Esophagus (tissue), 2 donors: Measurements from ENCODE around the gene TOX3. TPM values are rescaled to one million over a fixed set of nuclear protein-coding genes. Genes with fewer than 3 reads are reported as not detected.

Experiments used
- H3K27ac ChIP-seq, 2 donors: one replicate each; pipeline ENCODE4 v1.5.1; 2013; ENCODE audit warnings: low read depth in 2 of 2, mild to moderate bottlenecking in 2 of 2, inconsistent platforms in 1 of 2, low read length in 1 of 2, moderate library complexity in 1 of 2
- H3K27me3 ChIP-seq, 2 donors: one replicate each; pipeline ENCODE4 v1.6.1; 2013; ENCODE audit warnings: low read length in 2 of 2, control low read depth in 1 of 2, mild to moderate bottlenecking in 1 of 2; ENCODE audit not compliant: insufficient read depth in 2 of 2, control insufficient read depth in 1 of 2
- H3K36me3 ChIP-seq, 2 donors: one replicate each; pipeline ENCODE4 v1.6.1; 2013; ENCODE audit warnings: low read length in 1 of 2; ENCODE audit not compliant: control insufficient read depth in 2 of 2, insufficient read depth in 2 of 2
- H3K4me1 ChIP-seq, 2 donors: one replicate each; pipeline ENCODE4 v1.6.1; 2013; ENCODE audit warnings: low read length in 1 of 2; ENCODE audit not compliant: control insufficient read depth in 2 of 2, insufficient read depth in 2 of 2
- H3K4me3 ChIP-seq, 2 donors: one replicate each; pipeline ENCODE4 v1.5.1; 2013; ENCODE audit warnings: low read length in 2 of 2, mild to moderate bottlenecking in 2 of 2, low read depth in 1 of 2, moderate library complexity in 1 of 2
- H3K9me3 ChIP-seq, 2 donors: one replicate each; pipeline ENCODE4 v1.6.1; 2013; ENCODE audit warnings: mild to moderate bottlenecking in 2 of 2, low read depth in 1 of 2, low read length in 1 of 2, moderate library complexity in 1 of 2; ENCODE audit not compliant: control insufficient read depth in 2 of 2, insufficient read depth in 1 of 2
- WGBS, 2 donors: extraction: QIAGEN DNeasy Blood & Tissue Kit; methylation state at CpG; one replicate each; pipeline ENCODE4 v1.1.7; 2013; 5-methylcytosine and 5-hydroxymethylcytosine counted together
- polyA plus RNA-seq, 2 donors: library from polyadenylated mRNA; stranded (reverse); fragments of 200-250 nt; gene quantifications; one replicate each; pipeline ENCODE4 v1.2.3, GENCODE V29; 2013
- donor health status: healthy with polysubstance abuse.
- donor health status: Bipolar disorder and iron deficiency.

The TOX3 gene
- polyA plus RNA-seq, 2 donors = 0.04 to 0.07 TPM

DNA sequence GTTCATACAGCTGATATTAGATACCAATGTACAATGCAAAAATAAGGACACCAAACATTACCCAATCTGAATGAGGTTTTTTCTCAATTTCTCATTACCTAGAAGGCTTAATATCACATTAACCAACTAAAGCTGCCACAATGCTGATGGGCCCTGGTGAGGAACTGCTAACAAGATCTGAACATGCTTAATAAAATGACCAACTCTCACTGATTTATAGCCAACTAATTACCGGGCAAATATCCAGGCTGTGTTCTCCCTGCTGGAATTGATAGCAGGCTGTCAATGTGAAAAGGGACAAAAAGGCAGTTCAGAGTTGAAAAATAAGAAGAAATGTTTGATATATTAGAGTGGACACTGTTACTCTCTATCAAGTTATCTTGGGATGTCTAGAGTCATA is 124.6 kb downstream of the TOX3 start:
- 75 to 89% methylated on average over 1 of the region's 1 CpG for WGBS, 2 donors
- no peak overlapping the region for H3K4me3 ChIP-seq

DNA sequence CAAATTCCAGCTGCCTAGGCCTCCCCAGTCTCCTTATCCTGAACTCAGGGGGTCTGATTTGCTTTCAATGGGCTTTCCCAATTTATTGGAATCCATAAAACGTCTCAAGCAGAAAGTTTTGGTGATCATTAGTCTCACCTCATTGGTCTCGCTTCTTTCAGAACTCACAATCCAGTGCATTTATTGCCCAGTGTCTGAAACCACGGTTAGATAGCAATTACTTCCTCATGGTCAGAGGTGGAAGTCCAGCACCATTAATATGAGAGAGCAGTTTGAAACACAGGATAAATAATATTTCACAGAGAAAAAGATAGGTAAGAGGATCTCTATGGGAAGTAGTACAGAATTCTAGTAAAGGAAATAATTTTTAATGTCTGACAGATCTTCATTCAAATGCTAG is 128.7 kb downstream of the TOX3 start:
- no peaks in the 10 kb centered on the region for H3K4me1 ChIP-seq
- H3K27ac ChIP-seq = no peak overlapping the region
- no peaks in the 10 kb centered on the region for H3K9me3 ChIP-seq
- 76 to 80% methylated on average over 3 of the region's 3 CpGs for WGBS, 2 donors
- H3K27me3 ChIP-seq = no peaks in the 10 kb centered on the region
- H3K36me3 ChIP-seq = no peaks in the 10 kb centered on the region
- H3K4me3 ChIP-seq = no peak overlapping the region

More for the DNA sequence above, 124.6 kb downstream of the TOX3 start:
- H3K9me3 ChIP-seq = no peaks in the 10 kb centered on the region
- no peaks in the 10 kb centered on the region for H3K4me1 ChIP-seq
- H3K27ac ChIP-seq = no peak overlapping the region
- H3K27me3 ChIP-seq = no peaks in the 10 kb centered on the region
- no peaks in the 10 kb centered on the region for H3K36me3 ChIP-seq

DNA sequence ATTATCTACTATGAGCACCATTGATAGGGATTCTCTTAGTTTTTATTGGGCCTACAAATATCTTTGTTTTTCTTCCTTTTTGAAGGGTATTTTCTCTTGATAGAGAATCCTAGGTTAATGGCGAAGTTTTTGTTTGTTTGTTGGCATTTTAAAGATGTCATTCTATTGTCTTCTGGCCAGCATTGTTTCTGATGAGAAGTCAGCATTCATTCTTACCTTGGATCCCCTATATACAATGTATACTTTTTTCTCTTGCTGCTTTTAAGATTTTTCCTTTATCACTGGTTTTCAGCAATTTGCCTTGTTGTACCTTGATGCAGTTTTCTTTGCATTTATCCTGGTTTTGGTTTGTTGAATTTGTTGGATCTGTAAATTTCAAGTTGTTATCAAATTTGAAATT is 130.1 kb downstream of the TOX3 start:
- H3K27me3 ChIP-seq = no peaks in the 10 kb centered on the region
- 63 to 81% methylated on average over 1 of the region's 1 CpG for WGBS, 2 donors
- H3K27ac ChIP-seq = no peak overlapping the region

DNA sequence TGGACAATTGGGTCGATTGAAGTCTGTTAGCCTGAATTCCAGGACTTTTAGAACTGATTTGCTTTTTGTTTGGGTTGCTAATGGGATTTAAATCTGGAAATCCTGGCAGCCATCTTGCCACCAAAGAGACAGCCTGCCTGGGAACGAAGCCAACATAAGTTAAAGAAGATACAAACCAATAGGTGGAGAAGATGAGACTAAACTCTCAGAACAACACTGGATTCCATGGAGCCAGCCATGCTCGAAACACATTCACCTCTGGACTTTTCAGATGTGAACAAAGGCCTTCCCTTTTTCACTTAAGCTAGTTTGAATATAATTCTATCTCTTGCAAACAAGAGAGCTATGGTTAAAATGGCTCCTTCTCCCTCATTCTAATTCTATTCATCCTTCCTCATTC is 135.9 kb downstream of the TOX3 start:
- no peaks in the 10 kb centered on the region for H3K9me3 ChIP-seq
- no peaks in the 10 kb centered on the region for H3K4me1 ChIP-seq
- no peaks in the 10 kb centered on the region for H3K27me3 ChIP-seq
- no peak overlapping the region for H3K27ac ChIP-seq
- no peaks in the 10 kb centered on the region for H3K36me3 ChIP-seq
- no peak overlapping the region for H3K4me3 ChIP-seq
- WGBS, 2 donors = 74 to 78% methylated on average over 3 of the region's 3 CpGs

More for the DNA sequence above, 130.1 kb downstream of the TOX3 start:
- Histone ChIP-seq H3K36me3 (no peaks in the 10 kb centered on the region), H3K4me3 (no peak overlapping the region), H3K4me1 (no peaks in the 10 kb centered on the region), H3K9me3 (no peaks in the 10 kb centered on the region)

DNA sequence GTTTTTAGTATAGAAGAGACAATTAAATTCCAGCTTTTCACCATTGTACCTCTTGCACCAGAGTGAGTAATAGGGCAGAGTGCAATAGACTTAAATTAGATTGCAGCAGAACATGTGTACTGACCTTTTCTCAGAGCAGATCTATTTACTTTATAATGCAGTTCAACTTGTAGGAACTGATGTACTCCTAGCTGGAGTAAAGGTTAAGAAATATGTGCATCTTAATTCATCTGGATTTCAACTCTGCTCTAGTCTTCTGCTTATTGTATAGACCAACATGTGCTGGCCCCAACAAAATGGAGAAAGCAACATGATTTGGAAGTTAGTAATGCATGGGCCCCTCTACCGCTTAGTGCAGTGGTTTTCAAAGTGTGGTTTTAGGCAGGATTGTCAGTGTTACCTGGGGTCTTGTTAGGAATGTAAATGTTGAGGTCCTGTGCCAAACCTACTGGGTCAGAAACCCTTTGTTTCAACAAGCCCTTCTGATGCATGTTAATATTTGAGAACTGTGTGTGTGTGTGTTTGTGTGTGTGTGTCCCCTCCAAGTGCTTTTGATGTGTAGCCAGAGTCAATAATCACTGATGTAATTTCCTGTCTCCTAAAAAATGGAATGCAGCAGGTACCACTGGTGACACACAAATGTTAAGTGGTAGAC is 138.6 kb downstream of the TOX3 start:
- Histone ChIP-seq H3K4me3 (no peak overlapping the region), H3K27ac (no peak overlapping the region), H3K27me3 (no peaks in the 10 kb centered on the region), H3K36me3 (no peaks in the 10 kb centered on the region), H3K9me3 (no peaks in the 10 kb centered on the region), H3K4me1 (no peaks in the 10 kb centered on the region)
- 88 to 96% methylated on average over 1 of the region's 1 CpG for WGBS, 2 donors

DNA sequence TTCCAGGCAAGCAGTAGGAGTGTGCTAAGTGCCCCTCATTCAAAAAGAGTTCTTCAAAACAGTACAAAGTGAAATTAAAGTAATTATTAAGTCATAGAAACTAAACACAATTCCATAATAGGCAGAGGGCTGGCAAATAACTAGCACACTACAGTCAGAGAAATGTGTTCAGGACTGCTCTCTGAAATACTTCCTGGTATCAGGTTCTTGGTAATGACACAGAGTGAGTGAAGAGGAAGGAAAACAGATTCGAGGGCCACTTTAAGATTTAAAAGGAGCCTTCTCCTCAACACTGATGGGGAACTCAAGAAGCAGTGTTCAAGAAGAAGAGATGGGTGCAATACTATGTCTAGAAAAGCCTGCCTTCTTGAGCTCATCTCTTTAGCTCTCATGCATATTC is 139.2 kb downstream of the TOX3 start:
- no peak overlapping the region for H3K27ac ChIP-seq
- H3K9me3 ChIP-seq = no peaks in the 10 kb centered on the region
- no peak overlapping the region for H3K4me3 ChIP-seq
- H3K27me3 ChIP-seq = no peaks in the 10 kb centered on the region
- H3K4me1 ChIP-seq = no peaks in the 10 kb centered on the region
- no peaks in the 10 kb centered on the region for H3K36me3 ChIP-seq
- WGBS, 2 donors = 24 to 44% methylated on average over 1 of the region's 1 CpG

DNA sequence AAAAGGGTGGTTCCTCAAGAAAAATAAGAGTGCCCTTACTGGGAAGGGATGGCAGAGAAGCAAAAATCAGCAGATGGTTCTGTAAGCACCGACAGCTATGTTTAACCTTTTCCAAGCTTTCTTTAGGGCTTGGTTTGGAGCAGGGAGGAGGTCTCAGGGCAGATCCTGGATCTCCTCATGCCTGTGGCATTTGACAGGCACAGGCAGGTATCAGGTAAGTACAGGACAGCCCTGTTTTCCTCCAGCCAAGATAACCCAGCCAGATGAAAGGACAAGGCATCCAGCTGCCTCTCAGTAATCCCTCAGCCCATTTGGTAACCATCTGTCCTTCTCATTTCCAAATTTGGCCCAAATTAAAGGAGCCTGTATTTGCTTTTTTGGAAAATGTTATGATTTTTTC is 141.5 kb downstream of the TOX3 start:
- H3K27me3 ChIP-seq = no peaks in the 10 kb centered on the region
- H3K4me3 ChIP-seq = no peak overlapping the region
- H3K9me3 ChIP-seq = no peaks in the 10 kb centered on the region
- peak overlapping the region in 1 of 2 donors; percentile 18 for H3K27ac ChIP-seq
- no peaks in the 10 kb centered on the region for H3K36me3 ChIP-seq
- H3K4me1 ChIP-seq = no peaks in the 10 kb centered on the region
- WGBS, 2 donors = 39 to 44% methylated on average over 1 of the region's 1 CpG

DNA sequence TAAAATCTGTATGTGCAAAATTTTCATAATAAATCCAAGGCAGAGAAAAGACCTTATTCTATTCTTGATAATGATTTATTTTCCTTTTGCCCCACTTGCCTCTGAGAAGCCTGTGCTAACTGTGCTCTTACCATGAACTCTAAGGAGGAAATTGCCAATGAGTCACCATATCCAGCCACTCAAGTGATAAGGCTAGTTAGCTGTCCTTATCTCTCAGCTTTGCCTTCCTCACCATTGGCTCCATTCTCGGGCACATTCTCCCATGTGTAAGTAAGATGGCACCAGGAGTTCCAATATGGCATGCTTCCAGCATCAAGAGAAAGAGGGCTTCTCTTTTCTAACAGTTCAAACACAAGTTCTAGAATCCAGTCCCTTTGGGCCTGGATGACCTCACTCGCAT is 142.4 kb downstream of the TOX3 start:
- Histone ChIP-seq H3K36me3 (no peaks in the 10 kb centered on the region), H3K4me1 (no peaks in the 10 kb centered on the region), H3K27me3 (no peaks in the 10 kb centered on the region), H3K4me3 (no peak overlapping the region), H3K27ac (no peak overlapping the region), H3K9me3 (no peaks in the 10 kb centered on the region)
- 77 to 87% methylated on average over 2 of the region's 2 CpGs for WGBS, 2 donors

DNA sequence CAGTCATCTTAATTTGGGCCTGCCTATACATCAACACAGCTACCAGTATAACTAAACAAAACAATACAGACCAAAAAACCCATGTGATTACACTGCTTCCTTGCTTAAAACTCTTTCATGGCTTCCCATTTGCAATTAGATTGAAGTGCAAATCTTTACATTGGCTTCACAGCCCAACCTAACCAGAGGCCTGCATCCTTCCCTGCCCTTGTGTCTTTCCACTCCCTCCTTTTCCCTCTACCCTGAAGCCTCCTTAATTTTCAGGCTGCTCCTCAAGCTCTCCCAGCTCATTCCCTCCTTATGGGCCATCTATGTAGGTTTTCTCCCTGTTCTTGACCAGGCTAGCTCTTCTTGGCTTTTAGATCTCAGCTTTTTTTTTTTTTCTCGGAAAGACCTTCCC is 147.8 kb downstream of the TOX3 start:
- no peaks in the 10 kb centered on the region for H3K27me3 ChIP-seq
- 85 to 92% methylated on average over 1 of the region's 1 CpG for WGBS, 2 donors
- H3K9me3 ChIP-seq = no peaks in the 10 kb centered on the region
- H3K27ac ChIP-seq = no peak overlapping the region
- H3K4me1 ChIP-seq = no peaks in the 10 kb centered on the region
- no peaks in the 10 kb centered on the region for H3K36me3 ChIP-seq
- no peak overlapping the region for H3K4me3 ChIP-seq

DNA sequence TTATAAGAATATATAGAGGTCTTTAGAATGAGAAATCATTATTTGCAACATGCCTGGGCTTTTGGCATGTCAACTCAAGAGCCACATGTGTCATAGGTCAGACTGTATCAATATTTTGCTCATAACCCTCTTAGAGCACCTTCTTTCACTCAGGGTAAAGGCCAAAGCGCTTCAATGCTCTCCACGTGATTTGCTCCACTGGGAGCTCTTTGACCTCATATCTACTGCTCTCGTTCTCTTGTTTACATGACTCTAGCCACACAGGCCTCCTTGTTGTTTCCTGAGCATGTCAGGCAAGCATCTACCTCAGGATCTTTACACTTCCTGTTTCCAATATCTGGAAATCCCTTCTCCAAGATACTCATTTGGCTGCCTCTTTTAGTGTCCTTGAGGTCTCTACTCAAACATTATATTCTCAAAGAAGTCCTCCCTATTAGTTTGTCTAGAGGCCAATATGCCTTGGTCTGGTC is 148.4 kb downstream of the TOX3 start:
- Histone ChIP-seq H3K4me1 (no peaks in the 10 kb centered on the region), H3K9me3 (no peaks in the 10 kb centered on the region), H3K27me3 (no peaks in the 10 kb centered on the region), H3K36me3 (no peaks in the 10 kb centered on the region), H3K4me3 (no peak overlapping the region), H3K27ac (no peak overlapping the region)
- WGBS, 2 donors = 63 to 69% methylated on average over 3 of the region's 3 CpGs
